Peyer's patch (tissue), 4 donors: ENCODE results near the gene GRIK4.

ENCODE experiments used
- POLR2A ChIP-seq, 2 donors: fragments of 450-650 bp; IDR thresholded peaks; one replicate each; pipeline ENCODE4 v1.5.1; 2017; ENCODE audit warnings: antibody characterized with exemption in 2 of 2, mild to moderate bottlenecking in 2 of 2, moderate library complexity in 2 of 2
- TF ChIP-seq, protein P1 (sequence below), 6 experiments: fragments of 450-650 bp in 4 of 6; fragments of 200-600 bp in 2 of 6; sonication (generic) in 1 of 6; IDR thresholded peaks; one replicate each; pipeline ENCODE4 v1.5.1; 2017 to 2019; ENCODE audit warnings: antibody characterized with exemption in 6 of 6, mild to moderate bottlenecking in 3 of 6, moderate library complexity in 1 of 6

GRCh38 chr11:120863359-120863758 is 351.8 kb downstream of the GRIK4 start:
- TF ChIP-seq, protein P1, sequence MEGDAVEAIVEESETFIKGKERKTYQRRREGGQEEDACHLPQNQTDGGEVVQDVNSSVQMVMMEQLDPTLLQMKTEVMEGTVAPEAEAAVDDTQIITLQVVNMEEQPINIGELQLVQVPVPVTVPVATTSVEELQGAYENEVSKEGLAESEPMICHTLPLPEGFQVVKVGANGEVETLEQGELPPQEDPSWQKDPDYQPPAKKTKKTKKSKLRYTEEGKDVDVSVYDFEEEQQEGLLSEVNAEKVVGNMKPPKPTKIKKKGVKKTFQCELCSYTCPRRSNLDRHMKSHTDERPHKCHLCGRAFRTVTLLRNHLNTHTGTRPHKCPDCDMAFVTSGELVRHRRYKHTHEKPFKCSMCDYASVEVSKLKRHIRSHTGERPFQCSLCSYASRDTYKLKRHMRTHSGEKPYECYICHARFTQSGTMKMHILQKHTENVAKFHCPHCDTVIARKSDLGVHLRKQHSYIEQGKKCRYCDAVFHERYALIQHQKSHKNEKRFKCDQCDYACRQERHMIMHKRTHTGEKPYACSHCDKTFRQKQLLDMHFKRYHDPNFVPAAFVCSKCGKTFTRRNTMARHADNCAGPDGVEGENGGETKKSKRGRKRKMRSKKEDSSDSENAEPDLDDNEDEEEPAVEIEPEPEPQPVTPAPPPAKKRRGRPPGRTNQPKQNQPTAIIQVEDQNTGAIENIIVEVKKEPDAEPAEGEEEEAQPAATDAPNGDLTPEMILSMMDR (IDR thresholded peaks at IDR 0.05) = no peak
- no peak for TF ChIP-seq POLR2A (IDR thresholded peaks at IDR 0.05)
